ENCODE data around the gene SMIM44.

SMIM44 gene

GRCh38 chr19:3528539-3529211, 45.4 kb upstream of the SMIM44 start:
- Histone ChIP-seq H3K36me3 (ENCODE audit: control insufficient read depth, insufficient read depth, low read length) (no peaks in the 10 kb centered on the region), H3K4me1 (no peaks in the 10 kb centered on the region), H3K27ac (no peak overlapping the region), H3K9ac (no peak overlapping the region), H3K79me2 (peaks cover 7% of the 10 kb centered on the region), H3K4me2 (ENCODE audit: low read length) (no peak overlapping the region), H2AFZ (no peak overlapping the region), H3K9me3 (ENCODE audit: control insufficient read depth, low read length) (no peaks in the 10 kb centered on the region), H3K4me3 (ENCODE audit: low read depth, low read length) (no peak overlapping the region), H3K27me3 (ENCODE audit: control insufficient read depth, insufficient read depth, low read length) (no peaks in the 10 kb centered on the region)
- TF ChIP-seq CTCF (IDR thresholded peaks at IDR 0.05): no peak

- no peak for TF ChIP-seq CTCF (IDR thresholded peaks at IDR 0.05)
- no peaks in the 10 kb centered on the region for H3K27me3 ChIP-seq (ENCODE audit: control insufficient read depth, insufficient read depth, low read length)
- no peak overlapping the region for H3K4me3 ChIP-seq (ENCODE audit: low read depth, low read length)
- no peaks in the 10 kb centered on the region for H3K4me1 ChIP-seq
- H3K27ac ChIP-seq: no peak overlapping the region
- H3K9me3 ChIP-seq (ENCODE audit: control insufficient read depth, low read length): no peaks in the 10 kb centered on the region
- no peak overlapping the region for H2AFZ ChIP-seq
- H3K79me2 ChIP-seq: peaks cover 9% of the 10 kb centered on the region
- H3K4me2 ChIP-seq (ENCODE audit: low read length): no peak overlapping the region
- H3K36me3 ChIP-seq (ENCODE audit: control insufficient read depth, insufficient read depth, low read length): no peaks in the 10 kb centered on the region
- H3K9ac ChIP-seq: no peak overlapping the region
These were observed 44.8 kb upstream of the SMIM44 start for GRCh38 chr19:3528080-3528479.

GRCh38 chr19:3527238-3527910, 44.1 kb upstream of the SMIM44 start:
- H3K36me3 ChIP-seq (ENCODE audit: control insufficient read depth, insufficient read depth, low read length): no peaks in the 10 kb centered on the region
- H3K4me3 ChIP-seq (ENCODE audit: low read depth, low read length): no peak overlapping the region
- no peak overlapping the region for H3K27ac ChIP-seq
- H3K4me1 ChIP-seq: no peaks in the 10 kb centered on the region
- H2AFZ ChIP-seq: no peak overlapping the region
- H3K9ac ChIP-seq: no peak overlapping the region
- no peak for TF ChIP-seq CTCF (IDR thresholded peaks at IDR 0.05)
- no peaks in the 10 kb centered on the region for H3K9me3 ChIP-seq (ENCODE audit: control insufficient read depth, low read length)
- peaks cover 12% of the 10 kb centered on the region for H3K79me2 ChIP-seq
- no peak overlapping the region for H3K4me2 ChIP-seq (ENCODE audit: low read length)
- no peaks in the 10 kb centered on the region for H3K27me3 ChIP-seq (ENCODE audit: control insufficient read depth, insufficient read depth, low read length)

GRCh38 chr19:3526507-3527237, 43.4 kb upstream of the SMIM44 start:
- H3K27me3 ChIP-seq (ENCODE audit: control insufficient read depth, insufficient read depth, low read length): no peaks in the 10 kb centered on the region
- no peak overlapping the region for H2AFZ ChIP-seq
- no peak overlapping the region for H3K4me2 ChIP-seq (ENCODE audit: low read length)
- H3K4me1 ChIP-seq: no peaks in the 10 kb centered on the region
- no peak for TF ChIP-seq CTCF (IDR thresholded peaks at IDR 0.05)
- H3K36me3 ChIP-seq (ENCODE audit: control insufficient read depth, insufficient read depth, low read length): no peaks in the 10 kb centered on the region
- no peak overlapping the region for H3K9ac ChIP-seq
- peaks cover 15% of the 10 kb centered on the region for H3K79me2 ChIP-seq
- H3K9me3 ChIP-seq (ENCODE audit: control insufficient read depth, low read length): no peaks in the 10 kb centered on the region
- no peak overlapping the region for H3K4me3 ChIP-seq (ENCODE audit: low read depth, low read length)
- no peak overlapping the region for H3K27ac ChIP-seq
